IMR-90 (cell line): ENCODE data around the gene PMAIP1. TPM values are rescaled to one million over a fixed set of nuclear protein-coding genes. Genes with fewer than 3 reads are reported as not detected.

Source experiments
- ATAC-seq: fragments of 200-7000 bp; cut with Tn5 transposase; 2 replicates; pipeline ENCODE4 v1.9.1; 2020; ENCODE audit warnings: low read depth, mild to moderate bottlenecking, moderate library complexity
- BruUV-seq: library from RNA; stranded (reverse); fragments of 400-500 nt; replicated peaks from 2 replicates; lab custom pipeline; 2021; lab: Mats Ljungman, UMichigan
- CTCF ChIA-PET: fragments of 300-600 bp; formaldehyde crosslinking; extraction: SDS; loops from one replicate; lab custom pipeline; 2021; ENCODE audit warnings: antibody characterized with exemption; lab: Yijun Ruan, JAX
- POLR2A ChIA-PET: fragments of 300-600 bp; sonication (Branson Sonifier 250); formaldehyde crosslinking; loops from one replicate; lab custom pipeline; 2022; ENCODE audit warnings: antibody characterized with exemption; ENCODE audit not compliant: unreplicated experiment; lab: Charles Lee
- DNase-seq: peaks from one replicate; pipeline ENCODE4 v3.0.0; 2013
- H2AFZ ChIP-seq: replicated peaks from 2 replicates; pipeline ENCODE3; 2013; ENCODE audit warnings: low read length, mild to moderate bottlenecking; ENCODE audit not compliant: poor library complexity
- H2AK5ac ChIP-seq: 2 replicates; pipeline ENCODE4 v1.6.1; 2013; ENCODE audit warnings: low read depth, low read length, inconsistent platforms
- H2AK9ac ChIP-seq: replicated peaks from 2 replicates; pipeline ENCODE3; 2013; ENCODE audit warnings: mild to moderate bottlenecking, low read depth, low read length, moderate library complexity; ENCODE audit not compliant: poor library complexity
- H2BK120ac ChIP-seq: 2 replicates; pipeline ENCODE4 v1.6.1; 2013; ENCODE audit warnings: low read depth, low read length, inconsistent platforms
- H2BK15ac ChIP-seq: 3 replicates; pipeline ENCODE4 v1.6.1; 2013; ENCODE audit warnings: low read depth, low read length, inconsistent platforms
- H2BK20ac ChIP-seq: 2 replicates; pipeline ENCODE4 v1.6.1; 2013; ENCODE audit warnings: low read depth, mild to moderate bottlenecking, inconsistent platforms, low read length, moderate library complexity
- H2BK5ac ChIP-seq: 2 replicates; pipeline ENCODE4 v1.6.1; 2013; ENCODE audit warnings: mild to moderate bottlenecking, low read depth, low read length, inconsistent platforms; ENCODE audit not compliant: poor library complexity, severe bottlenecking
- H3K14ac ChIP-seq: replicated peaks from 2 replicates; pipeline ENCODE4 v1.6.1; 2013; ENCODE audit warnings: low read depth, low read length, inconsistent platforms
- H3K18ac ChIP-seq: 2 replicates; pipeline ENCODE4 v1.6.1; 2013; ENCODE audit warnings: low read depth, low read length, control low read depth
- H3K23ac ChIP-seq: 2 replicates; pipeline ENCODE4 v1.6.1; 2013; ENCODE audit warnings: low read depth, low read length, inconsistent platforms
- H3K27ac ChIP-seq: 2 replicates; pipeline ENCODE4 v1.5.1; 2013; ENCODE audit warnings: mild to moderate bottlenecking, control low read depth, low read length; ENCODE audit not compliant: insufficient read depth
- H3K27me3 ChIP-seq: 2 replicates; pipeline ENCODE4 v1.6.1; 2013; ENCODE audit warnings: low read length; ENCODE audit not compliant: control insufficient read depth, insufficient read depth
- H3K36me3 ChIP-seq: 2 replicates; pipeline ENCODE4 v1.6.1; 2013; ENCODE audit warnings: low read length, mixed read lengths; ENCODE audit not compliant: control insufficient read depth, insufficient read depth
- H3K4ac ChIP-seq: 2 replicates; pipeline ENCODE4 v1.6.1; 2013; ENCODE audit warnings: low read depth, low read length, inconsistent platforms
- H3K4me1 ChIP-seq: 2 replicates; pipeline ENCODE4 v1.6.1; 2013; ENCODE audit warnings: low read length, mixed read lengths; ENCODE audit not compliant: control insufficient read depth, insufficient read depth
- H3K4me2 ChIP-seq: 2 replicates; pipeline ENCODE4 v1.6.1; 2013; ENCODE audit warnings: low read depth, mild to moderate bottlenecking, control low read depth, low read length, moderate library complexity
- H3K4me3 ChIP-seq: 2 replicates; pipeline ENCODE4 v1.5.1; 2013; ENCODE audit warnings: low read depth, mild to moderate bottlenecking, control low read depth, low read length, moderate library complexity; ENCODE audit not compliant: insufficient read depth
- H3K56ac ChIP-seq: 2 replicates; pipeline ENCODE4 v1.6.1; 2013; ENCODE audit warnings: low read length, inconsistent platforms; ENCODE audit not compliant: insufficient read depth; ENCODE audit errors: extremely low read depth
- H3K79me1 ChIP-seq, 2 experiments: 2 replicates each; pipeline ENCODE4 v1.6.1; 2013; ENCODE audit warnings: low read length in 2 of 2, inconsistent platforms in 1 of 2, low read depth in 1 of 2
- H3K9ac ChIP-seq: 2 replicates; pipeline ENCODE4 v1.6.1; 2013; ENCODE audit warnings: low read depth, low read length, control low read depth
- H3K9me1 ChIP-seq: 2 replicates; pipeline ENCODE4 v1.6.1; 2013; ENCODE audit warnings: low read length, inconsistent platforms; ENCODE audit not compliant: insufficient read depth
- H3K9me3 ChIP-seq: 2 replicates; pipeline ENCODE4 v1.6.1; 2013; ENCODE audit warnings: low read length; ENCODE audit not compliant: control insufficient read depth, insufficient read depth
- H4K20me1 ChIP-seq: 2 replicates; pipeline ENCODE4 v1.6.1; 2013; ENCODE audit warnings: low read length, inconsistent platforms; ENCODE audit not compliant: insufficient read depth
- H4K5ac ChIP-seq: 2 replicates; pipeline ENCODE4 v1.6.1; 2013; ENCODE audit warnings: mild to moderate bottlenecking, low read depth, low read length, control low read depth
- H4K8ac ChIP-seq, 2 experiments: 2 replicates each; pipeline ENCODE4 v1.6.1; 2013; ENCODE audit warnings: low read depth in 2 of 2, low read length in 2 of 2, control low read depth in 1 of 2, inconsistent platforms in 1 of 2
- H4K91ac ChIP-seq: 2 replicates; pipeline ENCODE4 v1.6.1; 2013; ENCODE audit warnings: low read depth, low read length, inconsistent platforms; ENCODE audit not compliant: insufficient read depth
- ELK1 ChIP-seq: fragments of 150-350 bp; IDR thresholded peaks from 2 replicates; pipeline ENCODE4 v1.6.1; 2016; ENCODE audit warnings: low read depth, mild to moderate bottlenecking, low read length, moderate library complexity, borderline replicate concordance
- SMC3 ChIP-seq: fragments of 150-350 bp; IDR thresholded peaks from 2 replicates; pipeline ENCODE4 v1.6.1; 2016; ENCODE audit warnings: low read depth, mild to moderate bottlenecking, antibody characterized with exemption, low read length, moderate library complexity
- WGBS, 2 experiments: methylation state at CpG; one replicate each; pipeline versions ENCODE4 v1.1.5 to v1.1.7; 2013; ENCODE audit warnings: missing lambda C conversion rate in 2 of 2; ENCODE audit not compliant: insufficient read length in 1 of 2; ENCODE audit errors: extremely low coverage in 2 of 2; 5-methylcytosine and 5-hydroxymethylcytosine counted together
- dilution Hi-C: fragments of 300-500 bp; cut with HindIII; formaldehyde crosslinking; loops from one replicate; pipeline ENCODE4 v1.14.3; 2018; ENCODE audit warnings: low sequenced_read_pairs; ENCODE audit not compliant: unreplicated experiment
- in situ Hi-C: fragments of 300-500 bp; cut with MboI; formaldehyde crosslinking; loops from 3 replicates; pipeline ENCODE4 v1.14.3; 2019; ENCODE audit warnings: low sequenced_read_pairs, inconsistent platforms, mixed read lengths
- intact Hi-C: fragments of 100-400 bp; cut with micrococcal nuclease; formaldehyde crosslinking; loops from 2 replicates; pipeline ENCODE4 v1.10.0; 2022
- polyA plus RNA-seq, 3 experiments: library from polyadenylated mRNA; depleted of rRNA; stranded (reverse); fragments of >200 nt; gene quantifications; 2 replicates each; pipeline ENCODE4 v1.2.3, GENCODE V29; 2012; ENCODE audit warnings: low replicate concordance in 1 of 3
- total RNA-seq: library from RNA; depleted of rRNA; stranded (reverse); fragments of >200 nt; gene quantifications from 2 replicates; pipeline ENCODE4 v1.2.3, GENCODE V29; 2012

Gene PMAIP1
- total and polyA plus RNA-seq, 2 of the 4 experiments (the other 2 are of a cell fraction) = 14.0 to 30.1 TPM

GRCh38 chr18:59871711-59872362 is 28.0 kb upstream of the PMAIP1 start:
- dilution Hi-C loops = no loop called here
- H3K9me1 ChIP-seq = peaks cover 4% of the 10 kb centered on the region; the same call in 1 of the 2 replicates
- H3K4me2 ChIP-seq = no peak overlapping the region
- TF ChIP-seq SMC3 = no peak
- no peak for TF ChIP-seq ELK1
- no peak overlapping the region for H4K8ac ChIP-seq
- peak overlapping the region; percentile 81; the same call in 1 of the 2 replicates for H2BK20ac ChIP-seq
- no TSS peak for BruUV-seq
- H3K23ac ChIP-seq = peak overlapping the region; percentile 10; the same call in 1 of the 2 replicates
- peak overlapping the region; percentile 39; the same call in 1 of the 2 replicates for H4K91ac ChIP-seq
- no peak overlapping the region for H2AFZ ChIP-seq
- peak overlapping the region; percentile 68; the same call in 1 of the 2 replicates for H3K18ac ChIP-seq
- 0 out of 2 replicates have a peak overlapping the region, but pooled peaks have one; percentile 55 for H4K5ac ChIP-seq
- H3K56ac ChIP-seq = no peak overlapping the region
- ATAC-seq = no peak
- no peaks in the 10 kb centered on the region for H3K36me3 ChIP-seq
- CTCF ChIA-PET = no interaction called here
- H3K27me3 ChIP-seq = no peaks in the 10 kb centered on the region
- POLR2A ChIA-PET = interaction anchor here (0.5 kb wide), 1 partner anchor 34 kb away, joined by 6 read pairs; no protein-coding TSS in a partner anchor
- H3K79me1 ChIP-seq = peaks cover 0 to 4% of the 10 kb centered on the region in 2 experiments; a peak in 1 of 4 replicates
- peak overlapping the region; percentile 22 for H3K4ac ChIP-seq
- peak overlapping the region; percentile 62; the same call in 1 of the 2 replicates for H2BK120ac ChIP-seq
- peak overlapping the region; percentile 40; the same call in 1 of the 2 replicates for H2AK5ac ChIP-seq
- peak overlapping the region; percentile 79; the same call in 1 of the 3 replicates for H2BK15ac ChIP-seq
- intact Hi-C loops = no loop called here
- no peak overlapping the region for H3K9ac ChIP-seq
- peaks cover 4% of the 10 kb centered on the region for H3K4me1 ChIP-seq
- peak overlapping the region; percentile 4 for H2AK9ac ChIP-seq
- H3K4me3 ChIP-seq = no peak overlapping the region
- WGBS, 2 experiments = no CpG with 5 or more reads among the region's 10 CpGs
- no peaks in the 10 kb centered on the region for H3K9me3 ChIP-seq
- no peak overlapping the region for H3K27ac ChIP-seq
- in situ Hi-C loops = no loop called here
- H4K20me1 ChIP-seq = no peaks in the 10 kb centered on the region
- no peak for DNase-seq
- H2BK5ac ChIP-seq = no peak overlapping the region
- peak overlapping the region; percentile 19; the same call in 1 of the 2 replicates for H3K14ac ChIP-seq
